HFF-Myc (cell line): ENCODE measurements around the gene ALG10B.
"Not testable (repeated sequence)": the region's sequence is repeated elsewhere in the genome, so short reads cannot be mapped to it uniquely, and the experiment has no call there.

ENCODE experiments used
- DNase-seq: peaks from one replicate; pipeline ENCODE4 v3.0.0-alpha.2; 2011; ENCODE audit warnings: low read depth; ENCODE audit errors: extremely low read depth
- H3K4me3 ChIP-seq: replicated peaks from 2 replicates; pipeline ENCODE4 v1.5.1; 2011; ENCODE audit warnings: low read depth, mild to moderate bottlenecking, control low read depth, low read length
- CTCF ChIP-seq: IDR thresholded peaks from 2 replicates; pipeline ENCODE4 v1.5.1; 2012; ENCODE audit warnings: mild to moderate bottlenecking, low read depth, low read length, control low read depth; ENCODE audit errors: missing control alignments

The ALG10B gene

GRCh38 chr12:38291160-38291559, 25.4 kb upstream of the ALG10B start:
- no peak overlapping the region for H3K4me3 ChIP-seq
- no peak for DNase-seq
- no peak for TF ChIP-seq CTCF

- H3K4me3 ChIP-seq, DNase-seq: not testable (repeated sequence)
Observed at GRCh38 chr12:38302972-38303371, 13.6 kb upstream of the ALG10B start.

GRCh38 chr12:38321966-38322365, 5.4 kb downstream of the ALG10B start:
- DNase-seq, H3K4me3 ChIP-seq: not testable (repeated sequence)

- no peak for DNase-seq
- H3K4me3 ChIP-seq: no peak overlapping the region
- no peak for TF ChIP-seq CTCF
Observed at GRCh38 chr12:38324912-38325311, 8.3 kb downstream of the ALG10B start.

GRCh38 chr12:38327356-38327755, 10.8 kb downstream of the ALG10B start:
- no peak overlapping the region for H3K4me3 ChIP-seq
- TF ChIP-seq CTCF: no peak
- DNase-seq: no peak

- TF ChIP-seq CTCF: peak; percentile 18
- H3K4me3 ChIP-seq: no peak overlapping the region
- peak; percentile 9 for DNase-seq
Observed at GRCh38 chr12:38328306-38328895, 11.8 kb downstream of the ALG10B start.

- DNase-seq, H3K4me3 ChIP-seq: not testable (repeated sequence)
Observed at GRCh38 chr12:38330414-38330813, 13.8 kb downstream of the ALG10B start.

- no peak overlapping the region for H3K4me3 ChIP-seq
- no peak for DNase-seq
- TF ChIP-seq CTCF: no peak
Observed at GRCh38 chr12:38332814-38333213, 16.2 kb downstream of the ALG10B start.
